HUES6 (cell line): Measurements from ENCODE around the gene PCDHGA9.
"Not testable (repeated sequence)": the region's sequence is repeated elsewhere in the genome, so short reads cannot be mapped to it uniquely, and the experiment has no call there.

Source experiments
- H3K27ac ChIP-seq: 2 replicates; pipeline ENCODE4 v1.7.0; 2013; ENCODE audit warnings: low read depth, mild to moderate bottlenecking, low read length, inconsistent platforms
- H3K27me3 ChIP-seq: 2 replicates; pipeline ENCODE4 v1.6.1; 2013; ENCODE audit warnings: low read length; ENCODE audit not compliant: control insufficient read depth, insufficient read depth
- H3K36me3 ChIP-seq: 2 replicates; pipeline ENCODE4 v1.6.1; 2013; ENCODE audit warnings: low read length; ENCODE audit not compliant: control insufficient read depth, insufficient read depth
- H3K4me1 ChIP-seq: 2 replicates; pipeline ENCODE4 v1.6.1; 2013; ENCODE audit warnings: low read length; ENCODE audit not compliant: control insufficient read depth, insufficient read depth
- H3K4me3 ChIP-seq: 2 replicates; pipeline ENCODE4 v1.5.1; 2013; ENCODE audit warnings: low read depth, low read length
- H3K9ac ChIP-seq: one replicate; pipeline ENCODE4 v1.6.1; 2013; ENCODE audit warnings: mild to moderate bottlenecking, low read length
- H3K9me3 ChIP-seq: 2 replicates; pipeline ENCODE4 v1.6.1; 2013; ENCODE audit warnings: low read depth, low read length; ENCODE audit not compliant: control insufficient read depth, insufficient read depth

PCDHGA9 gene

DNA sequence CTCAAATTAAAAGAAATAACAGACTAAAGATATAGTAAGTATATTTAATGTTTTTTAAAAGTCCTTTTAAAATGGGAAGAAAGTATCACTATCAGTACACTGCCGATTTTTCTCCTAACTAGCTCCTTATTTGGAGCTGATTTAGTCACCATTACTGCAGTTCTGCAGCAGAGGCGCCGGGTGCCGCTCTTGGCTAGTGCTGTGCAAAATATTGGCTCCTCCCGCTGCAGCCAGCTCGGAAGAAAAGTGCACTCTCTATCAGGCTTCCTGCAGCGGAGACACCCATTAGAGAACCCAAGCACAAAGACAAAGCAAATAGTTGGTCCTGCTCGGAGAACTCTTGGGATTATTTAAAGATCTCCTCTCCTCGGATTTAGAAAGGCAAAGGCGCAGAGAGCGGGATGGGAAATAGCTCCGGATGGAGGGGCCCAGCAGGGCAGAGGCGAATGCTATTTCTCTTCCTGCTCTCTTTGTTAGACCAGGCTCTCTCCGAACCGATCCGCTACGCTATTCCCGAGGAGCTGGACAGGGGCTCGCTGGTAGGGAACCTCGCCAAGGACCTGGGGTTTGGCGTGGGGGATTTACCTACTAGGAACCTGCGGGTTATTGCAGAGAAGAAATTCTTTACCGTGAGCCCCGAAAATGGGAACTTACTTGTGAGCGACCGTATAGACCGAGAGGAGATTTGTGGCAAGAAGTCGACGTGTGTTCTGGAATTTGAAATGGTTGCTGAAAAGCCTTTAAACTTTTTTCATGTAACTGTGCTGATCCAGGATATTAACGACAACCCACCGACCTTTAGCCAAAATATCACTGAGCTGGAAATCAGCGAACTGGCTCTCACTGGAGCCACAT lies 32.4 kb upstream of the PCDHGA9 start, which contains the start of gene PCDHGB3:
Gene PCDHGB3, plus strand, starts transcription at position 249 of the 855 bp plus-strand sequence. Its CDS starts 153 bp downstream, at position 402.
- Histone ChIP-seq H3K9ac (no peak within 1 kb of the TSS), H3K9me3 (peaks cover 57% of the 10 kb centered on the region)

GRCh38 chr5:141371572-141372475 lies 30.8 kb upstream of the PCDHGA9 start:
- no peaks in the 10 kb centered on the region for H3K36me3 ChIP-seq
- H3K9ac ChIP-seq, result no peak overlapping the region
- H3K27ac ChIP-seq, result no peak overlapping the region
- H3K4me1 ChIP-seq, result no peaks in the 10 kb centered on the region
- H3K4me3 ChIP-seq, result no peak overlapping the region
- no peaks in the 10 kb centered on the region for H3K27me3 ChIP-seq
- H3K9me3 ChIP-seq, result peaks cover 55% of the 10 kb centered on the region

More for the DNA sequence above, 32.4 kb upstream of the PCDHGA9 start, which contains the start of gene PCDHGB3:
- no peaks in the 10 kb centered on the region for H3K4me1 ChIP-seq
- H3K27ac ChIP-seq, result no peak within 1 kb of the TSS
- no peaks in the 10 kb centered on the region for H3K27me3 ChIP-seq
- peak within 1 kb of the TSS; percentile 21 for H3K4me3 ChIP-seq
- no peaks in the 10 kb centered on the region; the same call in 1 of the 2 replicates for H3K36me3 ChIP-seq

GRCh38 chr5:141373673-141374317 lies 28.8 kb upstream of the PCDHGA9 start, which contains the start of gene PCDHGA6:
Gene PCDHGA6, plus strand, starts transcription at chr5:141373891. Its CDS starts 193 bp downstream, at chr5:141374084.
- Histone ChIP-seq H3K27me3 (no peaks in the 10 kb centered on the region), H3K27ac (no peak within 1 kb of the TSS), H3K9ac (no peak within 1 kb of the TSS), H3K4me1 (no peaks in the 10 kb centered on the region), H3K4me3 (peak within 1 kb of the TSS; percentile 18; the same call in 1 of the 2 replicates), H3K9me3 (peaks cover 57% of the 10 kb centered on the region), H3K36me3 (no peaks in the 10 kb centered on the region)

- no peak overlapping the region for H3K9ac ChIP-seq
- no peak overlapping the region for H3K4me3 ChIP-seq
- H3K27ac ChIP-seq, result no peak overlapping the region
- H3K27me3 ChIP-seq, result no peaks in the 10 kb centered on the region
- H3K4me1 ChIP-seq, result no peaks in the 10 kb centered on the region
- peaks cover 55% of the 10 kb centered on the region for H3K9me3 ChIP-seq
- no peaks in the 10 kb centered on the region for H3K36me3 ChIP-seq
Observed at GRCh38 chr5:141374627-141375026, 28.0 kb upstream of the PCDHGA9 start.

GRCh38 chr5:141375444-141376155 lies 27.0 kb upstream of the PCDHGA9 start:
- H3K27me3 ChIP-seq, H3K9ac ChIP-seq, H3K36me3 ChIP-seq, H3K4me3 ChIP-seq, H3K27ac ChIP-seq, H3K4me1 ChIP-seq: not testable (repeated sequence)
- peaks cover 50% of the 10 kb centered on the region for H3K9me3 ChIP-seq

GRCh38 chr5:141382469-141383294 lies 19.9 kb upstream of the PCDHGA9 start, which contains the start of gene PCDHGA7:
Gene PCDHGA7, plus strand, starts transcription at chr5:141382742. Its CDS starts 158 bp downstream, at chr5:141382900.
- peak within 1 kb of the TSS; percentile 71 for H3K4me3 ChIP-seq
- H3K9ac ChIP-seq, result peak within 1 kb of the TSS; percentile 54
- peaks cover 32% of the 10 kb centered on the region for H3K9me3 ChIP-seq
- no peak within 1 kb of the TSS for H3K27ac ChIP-seq
- H3K36me3 ChIP-seq, result no peaks in the 10 kb centered on the region
- H3K4me1 ChIP-seq, result no peaks in the 10 kb centered on the region
- peaks cover 12% of the 10 kb centered on the region for H3K27me3 ChIP-seq

DNA sequence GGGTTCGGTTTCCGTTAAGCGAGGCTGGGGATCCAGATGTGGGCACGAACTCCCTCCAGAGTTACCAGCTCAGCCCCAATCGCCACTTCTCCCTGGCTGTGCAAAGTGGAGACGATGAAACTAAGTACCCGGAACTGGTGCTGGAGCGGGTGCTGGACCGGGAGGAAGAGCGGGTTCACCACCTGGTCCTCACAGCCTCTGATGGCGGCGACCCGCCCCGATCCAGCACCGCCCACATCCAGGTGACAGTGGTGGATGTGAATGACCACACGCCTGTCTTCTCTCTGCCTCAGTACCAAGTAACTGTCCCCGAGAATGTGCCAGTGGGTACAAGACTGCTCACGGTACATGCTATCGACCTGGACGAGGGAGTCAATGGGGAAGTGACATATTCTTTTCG lies 19.2 kb upstream of the PCDHGA9 start:
- Histone ChIP-seq H3K9me3 (peaks cover 34% of the 10 kb centered on the region), H3K9ac (no peak overlapping the region), H3K27ac (no peak overlapping the region), H3K36me3 (peaks cover 1% of the 10 kb centered on the region; the same call in 1 of the 2 replicates), H3K4me1 (no peaks in the 10 kb centered on the region), H3K4me3 (peak overlapping the region; percentile 71), H3K27me3 (peaks cover 16% of the 10 kb centered on the region)

DNA sequence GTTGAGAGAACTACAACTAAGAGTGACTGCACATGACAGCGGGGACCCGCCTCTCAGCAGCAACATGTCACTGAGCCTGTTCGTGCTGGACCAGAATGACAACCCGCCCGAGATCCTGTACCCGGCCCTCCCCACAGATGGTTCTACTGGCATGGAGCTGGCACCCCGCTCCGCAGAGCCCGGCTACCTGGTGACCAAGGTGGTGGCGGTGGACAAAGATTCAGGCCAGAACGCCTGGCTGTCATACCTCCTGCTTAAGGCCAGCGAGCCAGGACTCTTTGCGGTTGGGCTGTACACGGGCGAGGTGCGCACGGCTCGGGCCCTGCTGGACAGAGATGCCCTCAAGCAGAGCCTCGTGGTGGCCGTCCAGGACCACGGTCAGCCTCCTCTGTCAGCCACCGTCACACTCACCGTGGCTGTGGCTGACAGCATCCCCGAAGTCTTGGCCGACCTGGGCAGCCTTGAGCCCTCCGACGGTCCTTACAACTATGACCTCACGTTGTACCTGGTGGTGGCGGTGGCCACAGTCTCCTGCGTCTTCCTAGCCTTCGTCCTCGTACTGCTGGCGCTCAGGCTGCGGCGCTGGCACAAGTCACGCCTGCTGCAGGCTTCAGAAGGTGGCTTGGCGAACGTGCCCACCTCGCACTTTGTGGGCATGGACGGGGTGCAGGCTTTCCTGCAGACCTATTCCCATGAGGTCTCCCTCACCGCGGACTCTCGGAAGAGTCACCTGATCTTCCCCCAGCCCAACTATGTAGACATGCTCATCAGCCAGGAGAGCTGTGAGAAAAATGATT lies 17.9 kb upstream of the PCDHGA9 start:
- H3K27ac ChIP-seq, result no peak overlapping the region
- H3K36me3 ChIP-seq, result peaks cover 6% of the 10 kb centered on the region; the same call in 1 of the 2 replicates
- H3K27me3 ChIP-seq, result peaks cover 19% of the 10 kb centered on the region
- H3K9me3 ChIP-seq, result peaks cover 48% of the 10 kb centered on the region
- H3K4me3 ChIP-seq, result no peak overlapping the region
- H3K9ac ChIP-seq, result no peak overlapping the region
- no peaks in the 10 kb centered on the region for H3K4me1 ChIP-seq
